OCI-LY1 (cell line): ENCODE results near the gene SPACA5.

Experiments used
- EZH2 ChIP-seq: fragments of 200-600 bp; sonication (generic), shearing (Covaris generic); IDR thresholded peaks from 2 replicates; pipeline ENCODE4 v1.8.0; 2017; ENCODE audit warnings: borderline replicate concordance, mixed run types, mild to moderate bottlenecking, antibody characterized with exemption, low read length, moderate library complexity, mixed read lengths
- TF ChIP-seq, protein P1 (sequence below): fragments of 200-600 bp; sonication (generic), shearing (Covaris generic); IDR thresholded peaks from 2 replicates; pipeline ENCODE4 v1.5.1; 2017; ENCODE audit warnings: mild to moderate bottlenecking, antibody characterized with exemption, low read length, moderate library complexity, mixed read lengths

DNA sequence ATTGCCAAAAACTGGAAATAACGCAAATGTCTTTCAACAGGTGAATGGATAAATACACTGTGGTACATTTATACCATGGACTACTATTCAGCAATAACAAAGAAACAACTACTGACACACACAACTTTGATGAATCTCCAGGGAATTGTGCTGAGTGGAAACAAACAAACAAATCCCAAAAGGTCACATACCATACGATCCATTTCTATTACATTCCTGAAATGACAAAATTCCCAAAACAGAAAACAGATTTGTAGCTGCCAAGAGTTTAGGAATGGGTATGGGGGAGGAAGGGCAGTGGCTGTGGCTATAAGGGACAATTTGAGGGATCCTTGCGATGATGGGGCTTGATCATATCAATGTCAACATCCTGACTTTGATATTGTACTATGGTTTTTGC is 5.5 kb upstream of the SPACA5 start:
- TF ChIP-seq, protein P1, sequence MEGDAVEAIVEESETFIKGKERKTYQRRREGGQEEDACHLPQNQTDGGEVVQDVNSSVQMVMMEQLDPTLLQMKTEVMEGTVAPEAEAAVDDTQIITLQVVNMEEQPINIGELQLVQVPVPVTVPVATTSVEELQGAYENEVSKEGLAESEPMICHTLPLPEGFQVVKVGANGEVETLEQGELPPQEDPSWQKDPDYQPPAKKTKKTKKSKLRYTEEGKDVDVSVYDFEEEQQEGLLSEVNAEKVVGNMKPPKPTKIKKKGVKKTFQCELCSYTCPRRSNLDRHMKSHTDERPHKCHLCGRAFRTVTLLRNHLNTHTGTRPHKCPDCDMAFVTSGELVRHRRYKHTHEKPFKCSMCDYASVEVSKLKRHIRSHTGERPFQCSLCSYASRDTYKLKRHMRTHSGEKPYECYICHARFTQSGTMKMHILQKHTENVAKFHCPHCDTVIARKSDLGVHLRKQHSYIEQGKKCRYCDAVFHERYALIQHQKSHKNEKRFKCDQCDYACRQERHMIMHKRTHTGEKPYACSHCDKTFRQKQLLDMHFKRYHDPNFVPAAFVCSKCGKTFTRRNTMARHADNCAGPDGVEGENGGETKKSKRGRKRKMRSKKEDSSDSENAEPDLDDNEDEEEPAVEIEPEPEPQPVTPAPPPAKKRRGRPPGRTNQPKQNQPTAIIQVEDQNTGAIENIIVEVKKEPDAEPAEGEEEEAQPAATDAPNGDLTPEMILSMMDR: no peak
- TF ChIP-seq EZH2: no peak
